GM19239 (cell line): ENCODE measurements around the gene PTCH2.

Experiments
- DNase-seq: peaks from one replicate; pipeline ENCODE4 v3.0.0; 2011; ENCODE audit warnings: low spot score; ENCODE audit not compliant: insufficient read length
- FAIRE-seq: peaks from 2 replicates; lab custom pipeline; 2011; peaks lifted over from hg19 to GRCh38; lab: Jason Lieb, UNC

The PTCH2 gene

GRCh38 chr1:44785029-44785380, 58.0 kb downstream of the PTCH2 start:
- DNase-seq (no peak), FAIRE-seq (no peak)

DNA sequence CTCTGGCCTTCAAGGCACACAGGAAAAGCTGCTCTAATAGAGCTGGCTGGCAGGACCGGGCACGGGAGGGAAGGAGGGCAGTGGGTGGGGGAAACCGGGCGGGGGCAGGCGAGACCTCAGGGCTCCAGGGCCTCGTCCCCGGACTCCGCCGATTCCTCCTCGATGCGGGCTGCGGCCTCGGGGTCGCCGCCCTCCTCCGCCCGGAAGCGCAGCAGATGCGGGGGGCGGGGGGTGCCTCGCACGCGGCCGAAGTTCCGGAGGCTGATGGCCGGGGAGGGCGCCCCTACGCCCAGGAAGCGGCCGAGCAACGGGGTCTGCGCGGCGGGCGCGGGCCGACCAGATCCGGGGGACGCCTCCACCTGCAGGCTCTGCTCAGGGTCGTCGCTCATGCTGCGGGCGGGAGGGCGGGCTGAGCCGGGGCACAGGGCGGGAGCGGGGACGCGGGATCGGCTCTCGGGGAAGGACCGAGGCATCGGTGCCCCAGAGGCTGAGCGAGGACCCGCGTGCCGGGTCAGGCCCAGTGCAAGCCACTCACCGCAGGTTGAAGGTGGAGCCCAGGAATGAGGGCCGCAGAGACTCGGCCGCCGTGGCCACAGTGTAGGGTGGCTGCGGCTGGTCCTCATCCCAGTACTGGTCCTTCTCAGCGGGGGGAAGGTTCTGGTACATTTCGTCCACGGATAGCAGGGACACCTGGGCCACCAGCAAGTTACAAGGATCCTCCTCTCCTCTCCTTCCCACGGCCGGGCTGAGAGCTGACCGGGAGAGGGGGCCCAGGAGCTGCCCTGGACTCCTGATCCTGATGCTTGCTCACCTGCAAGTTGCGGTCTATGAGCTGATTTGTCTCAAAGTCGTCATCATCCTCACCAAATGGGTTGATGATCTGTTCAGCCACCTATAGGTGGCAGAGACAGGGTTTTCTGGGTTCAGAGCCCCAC, 58.7 kb downstream of the PTCH2 start:
- DNase-seq (no peak), FAIRE-seq (no peak)

DNA sequence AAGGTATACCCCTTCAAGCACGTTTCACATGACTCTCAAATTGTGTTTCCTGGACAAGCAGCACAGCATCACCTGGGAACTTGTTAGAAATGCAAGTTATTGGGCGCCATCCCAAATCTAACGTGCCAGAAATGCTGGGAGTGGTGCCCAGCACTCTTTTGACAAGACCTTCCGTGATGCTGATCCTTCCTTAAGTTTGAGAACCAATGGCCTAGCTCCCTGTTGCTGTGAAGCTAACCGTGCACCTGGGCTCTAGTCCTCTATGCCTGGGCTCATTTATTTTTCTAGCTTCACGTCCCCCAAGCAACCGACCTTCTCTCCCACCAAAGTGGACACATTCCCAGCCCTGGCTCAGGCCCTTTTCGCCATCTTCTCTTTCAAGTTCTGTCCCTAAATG, 59.4 kb downstream of the PTCH2 start:
- FAIRE-seq (no peak), DNase-seq (no peak)

GRCh38 chr1:44780583-44781121, 62.4 kb downstream of the PTCH2 start:
- no peak for DNase-seq

DNA sequence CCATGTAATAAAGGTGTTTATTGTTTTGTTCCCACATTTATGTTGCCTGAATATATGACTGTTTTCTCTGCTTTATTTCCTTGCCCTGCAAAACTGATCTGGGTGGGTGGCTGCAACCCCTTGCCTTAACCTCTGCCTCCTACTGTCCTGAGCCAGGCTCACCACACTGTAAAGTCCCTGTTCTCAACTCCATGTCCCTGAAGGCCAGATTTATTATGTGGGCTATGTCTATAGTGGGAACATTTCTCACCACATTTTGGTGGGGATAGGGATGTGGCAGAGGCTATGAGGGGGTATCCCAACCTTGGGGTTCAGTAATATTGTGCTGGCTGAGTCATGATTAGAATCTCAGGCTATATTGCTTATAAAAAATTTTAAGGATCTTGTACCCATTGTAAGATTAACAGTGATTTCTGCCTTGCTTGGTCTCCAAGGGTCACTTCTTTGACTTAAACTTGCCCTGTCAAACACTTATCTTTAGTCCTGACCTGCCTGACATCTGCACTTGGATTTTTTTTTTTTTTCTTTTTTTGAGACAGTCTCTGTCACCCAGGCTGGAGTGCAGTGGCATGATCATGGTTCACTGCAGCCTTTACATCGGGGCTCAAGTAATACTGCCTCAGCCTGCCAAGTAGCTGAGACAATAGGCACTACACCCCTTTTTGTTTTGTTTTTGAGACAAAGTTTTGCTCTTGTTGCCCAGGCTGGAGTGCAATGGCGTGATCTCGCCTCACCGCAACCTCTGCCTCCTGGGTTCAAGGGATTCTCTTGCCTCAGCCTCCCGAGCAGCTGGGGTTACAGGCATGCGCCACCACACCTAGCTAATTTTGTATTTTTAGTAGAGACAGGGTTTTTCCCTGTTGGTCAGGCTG, 64.1 kb downstream of the PTCH2 start:
- DNase-seq (no peak), FAIRE-seq (no peak)

More at GRCh38 chr1:44780583-44781121, 62.4 kb downstream of the PTCH2 start:
- no peak for FAIRE-seq

DNA sequence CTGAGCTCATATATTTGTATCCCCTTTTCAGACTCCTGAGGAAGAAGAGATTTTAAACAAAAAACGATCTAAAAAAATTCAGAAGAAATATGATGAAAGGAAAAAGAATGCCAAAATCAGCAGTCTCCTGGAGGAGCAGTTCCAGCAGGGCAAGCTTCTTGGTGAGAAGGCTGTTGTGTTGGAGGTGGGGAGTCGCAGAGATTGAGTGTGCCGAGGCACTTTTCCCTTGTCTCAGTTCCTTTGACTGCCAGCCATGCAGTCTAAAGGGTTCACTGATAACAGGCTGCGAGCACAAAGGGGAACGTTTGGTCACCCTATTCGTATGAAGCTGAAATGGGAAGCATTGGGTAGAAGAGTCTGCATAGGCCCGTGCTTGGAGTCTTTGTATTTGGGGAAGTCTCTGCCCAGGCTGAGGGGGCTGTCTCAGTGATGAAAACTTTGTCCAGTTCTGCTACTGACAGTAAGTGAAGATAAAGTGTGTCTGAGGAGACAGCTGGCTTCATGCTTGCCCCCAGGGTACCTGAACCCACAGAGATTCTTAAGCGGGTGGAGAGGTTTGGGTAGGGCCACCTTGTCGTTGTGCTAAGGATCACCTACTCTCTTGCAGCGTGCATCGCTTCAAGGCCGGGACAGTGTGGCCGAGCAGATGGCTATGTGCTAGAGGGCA, 65.0 kb downstream of the PTCH2 start:
- FAIRE-seq (no peak), DNase-seq (no peak)

DNA sequence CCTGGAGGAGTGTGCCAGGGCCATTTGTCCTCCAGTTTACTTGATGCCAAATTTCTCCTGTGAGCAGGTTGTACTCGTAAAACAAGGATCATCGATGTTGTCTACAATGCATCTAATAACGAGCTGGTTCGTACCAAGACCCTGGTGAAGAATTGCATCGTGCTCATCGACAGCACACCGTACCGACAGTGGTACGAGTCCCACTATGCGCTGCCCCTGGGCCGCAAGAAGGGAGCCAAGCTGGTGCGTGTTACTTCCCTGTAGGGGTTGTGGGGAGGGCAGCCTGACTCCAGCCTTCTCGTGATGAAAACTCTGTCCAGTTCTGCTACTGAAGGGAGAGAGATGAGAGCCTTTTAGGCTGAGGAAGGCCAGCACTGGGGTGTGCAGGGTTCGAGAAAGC, 65.5 kb downstream of the PTCH2 start:
- FAIRE-seq: no peak
- DNase-seq: no peak

DNA sequence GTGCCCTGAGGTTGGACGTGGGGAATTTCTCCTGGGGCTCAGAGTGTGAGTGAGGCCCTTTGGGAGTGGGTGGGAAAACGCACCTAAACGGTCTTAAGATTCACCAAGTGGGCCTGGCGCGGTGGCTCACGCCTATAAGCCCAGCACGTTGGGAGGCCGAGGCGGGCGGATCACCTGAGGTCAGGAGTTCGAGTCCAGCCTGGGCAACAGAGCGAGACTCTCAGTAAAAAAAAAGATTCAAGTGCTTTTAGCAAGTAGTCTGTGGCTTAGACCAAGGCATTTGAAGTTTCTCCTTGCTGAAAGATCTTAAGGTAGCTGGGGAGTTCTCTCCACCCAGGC, 66.4 kb downstream of the PTCH2 start:
- FAIRE-seq: no peak
- DNase-seq: no peak

- peak; percentile 16 for DNase-seq
- peak; percentile 14 for FAIRE-seq
Measured at GRCh38 chr1:44775930-44776729, 66.9 kb downstream of the PTCH2 start.

DNA sequence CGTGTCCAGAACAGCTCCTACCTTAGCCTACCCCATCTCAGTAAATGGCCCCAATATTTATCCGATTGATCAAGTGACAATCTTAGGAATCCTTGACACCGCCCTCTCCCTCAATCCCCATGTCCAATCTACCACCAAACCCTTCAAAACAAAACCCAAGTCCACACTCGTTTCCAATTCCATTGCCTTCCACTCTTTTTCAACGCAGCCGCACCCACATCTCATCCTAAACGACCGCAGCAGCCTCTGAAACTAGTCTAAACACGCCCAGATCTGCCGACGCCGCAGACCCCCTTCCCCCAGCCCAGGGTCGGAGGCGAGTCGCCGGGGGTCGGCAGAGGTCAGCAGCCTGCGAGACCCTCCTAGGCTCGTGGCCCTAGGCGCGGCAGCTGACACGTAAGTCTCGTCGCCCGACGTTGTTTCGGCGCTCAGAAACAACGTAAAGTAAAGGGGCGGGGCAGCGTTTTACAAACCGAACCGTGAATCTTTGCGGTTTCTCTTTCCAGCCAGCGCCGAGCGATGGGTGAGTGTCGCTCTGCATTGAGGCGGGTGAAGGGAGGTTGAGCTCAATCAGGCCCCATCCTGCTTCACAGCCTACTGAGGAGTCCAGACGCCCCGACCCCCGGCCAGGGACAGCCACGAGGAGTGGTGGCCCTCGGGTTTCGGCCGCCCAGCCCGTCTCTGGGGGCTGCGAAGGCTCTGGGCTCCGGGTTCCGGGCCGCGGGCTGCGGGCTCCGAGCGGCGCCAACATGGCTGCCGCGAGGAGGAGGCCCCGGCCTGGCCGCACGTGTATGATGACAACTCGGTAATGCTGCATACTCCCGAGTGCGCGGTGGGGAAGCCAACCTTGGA, 67.7 kb downstream of the PTCH2 start, which contains the start of gene RPS8:
Gene RPS8, plus strand, starts transcription at position 463 of the 852 bp plus-strand sequence. Its CDS starts 57 bp downstream, at position 520.
- FAIRE-seq: peak; percentile 89
- peak; percentile 77 for DNase-seq
